ENCODE measurements around the gene RBCK1.

DNA sequence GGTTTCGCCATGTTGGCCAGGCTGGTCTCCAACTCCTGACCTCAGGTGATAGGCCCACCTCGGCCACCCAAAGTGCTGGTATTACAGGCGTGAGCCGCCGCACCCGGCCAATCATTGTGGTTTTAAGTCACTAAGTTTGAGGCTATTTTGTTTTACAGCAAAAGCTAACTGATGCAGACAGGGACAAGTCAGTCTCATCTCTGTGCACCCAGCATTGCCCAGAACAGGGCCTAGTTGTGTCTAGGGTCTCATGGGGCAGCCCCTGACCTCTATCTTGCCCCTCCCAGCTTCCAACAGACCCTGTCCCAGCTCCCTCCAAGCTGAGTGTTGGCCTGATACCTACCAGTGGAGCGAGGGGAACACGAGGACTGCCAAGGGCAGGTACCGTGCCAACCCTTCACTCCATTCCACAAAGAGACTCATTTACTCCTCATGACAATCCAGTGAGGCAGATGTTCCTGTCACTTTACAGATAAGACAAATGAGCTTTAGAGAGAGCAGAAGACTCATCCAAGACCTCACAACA lies 8.9 kb upstream of the RBCK1 start:
- TF ChIP-seq, protein P1, sequence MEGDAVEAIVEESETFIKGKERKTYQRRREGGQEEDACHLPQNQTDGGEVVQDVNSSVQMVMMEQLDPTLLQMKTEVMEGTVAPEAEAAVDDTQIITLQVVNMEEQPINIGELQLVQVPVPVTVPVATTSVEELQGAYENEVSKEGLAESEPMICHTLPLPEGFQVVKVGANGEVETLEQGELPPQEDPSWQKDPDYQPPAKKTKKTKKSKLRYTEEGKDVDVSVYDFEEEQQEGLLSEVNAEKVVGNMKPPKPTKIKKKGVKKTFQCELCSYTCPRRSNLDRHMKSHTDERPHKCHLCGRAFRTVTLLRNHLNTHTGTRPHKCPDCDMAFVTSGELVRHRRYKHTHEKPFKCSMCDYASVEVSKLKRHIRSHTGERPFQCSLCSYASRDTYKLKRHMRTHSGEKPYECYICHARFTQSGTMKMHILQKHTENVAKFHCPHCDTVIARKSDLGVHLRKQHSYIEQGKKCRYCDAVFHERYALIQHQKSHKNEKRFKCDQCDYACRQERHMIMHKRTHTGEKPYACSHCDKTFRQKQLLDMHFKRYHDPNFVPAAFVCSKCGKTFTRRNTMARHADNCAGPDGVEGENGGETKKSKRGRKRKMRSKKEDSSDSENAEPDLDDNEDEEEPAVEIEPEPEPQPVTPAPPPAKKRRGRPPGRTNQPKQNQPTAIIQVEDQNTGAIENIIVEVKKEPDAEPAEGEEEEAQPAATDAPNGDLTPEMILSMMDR (IDR thresholded peaks at IDR 0.05) = no peak
- TF ChIP-seq POLR2AphosphoS5 (IDR thresholded peaks at IDR 0.05) (no peak), POLR2A (IDR thresholded peaks at IDR 0.05) (no peak)

All from upper lobe of left lung (tissue), 4 donors.